ENCODE measurements around the gene NR2F1-AS1.

GRCh38 chr5:93608855-93609254 lies 27.8 kb upstream of the NR2F1-AS1 start:
- TF ChIP-seq CTCF (IDR thresholded peaks at IDR 0.05), result no peak
- no peak for TF ChIP-seq POLR2A (IDR thresholded peaks at IDR 0.05)
